Measurements from ENCODE around the gene LRRK2.

LRRK2 gene

DNA sequence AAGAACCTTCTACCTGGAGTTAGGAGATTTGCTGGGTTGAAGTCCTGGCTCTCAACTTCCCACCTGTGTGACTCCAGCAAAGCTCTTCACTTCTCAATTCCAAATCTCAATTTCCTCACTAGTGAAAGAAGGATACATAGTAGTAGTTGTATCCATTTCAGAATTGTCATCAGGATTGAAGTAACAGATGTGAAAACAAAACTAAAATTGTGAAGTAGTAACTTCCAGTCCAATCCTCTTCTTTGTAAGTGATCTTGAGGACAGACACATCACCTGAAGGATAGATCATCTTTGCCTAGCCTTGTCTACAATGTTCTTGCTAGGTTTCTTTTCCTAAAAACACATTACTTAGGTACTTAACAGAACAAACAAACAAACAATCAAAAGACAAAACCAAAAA is 1.2 kb upstream of the LRRK2 start:
- DNase-seq (ENCODE audit: low read depth): no peak
- TF ChIP-seq, protein P1, sequence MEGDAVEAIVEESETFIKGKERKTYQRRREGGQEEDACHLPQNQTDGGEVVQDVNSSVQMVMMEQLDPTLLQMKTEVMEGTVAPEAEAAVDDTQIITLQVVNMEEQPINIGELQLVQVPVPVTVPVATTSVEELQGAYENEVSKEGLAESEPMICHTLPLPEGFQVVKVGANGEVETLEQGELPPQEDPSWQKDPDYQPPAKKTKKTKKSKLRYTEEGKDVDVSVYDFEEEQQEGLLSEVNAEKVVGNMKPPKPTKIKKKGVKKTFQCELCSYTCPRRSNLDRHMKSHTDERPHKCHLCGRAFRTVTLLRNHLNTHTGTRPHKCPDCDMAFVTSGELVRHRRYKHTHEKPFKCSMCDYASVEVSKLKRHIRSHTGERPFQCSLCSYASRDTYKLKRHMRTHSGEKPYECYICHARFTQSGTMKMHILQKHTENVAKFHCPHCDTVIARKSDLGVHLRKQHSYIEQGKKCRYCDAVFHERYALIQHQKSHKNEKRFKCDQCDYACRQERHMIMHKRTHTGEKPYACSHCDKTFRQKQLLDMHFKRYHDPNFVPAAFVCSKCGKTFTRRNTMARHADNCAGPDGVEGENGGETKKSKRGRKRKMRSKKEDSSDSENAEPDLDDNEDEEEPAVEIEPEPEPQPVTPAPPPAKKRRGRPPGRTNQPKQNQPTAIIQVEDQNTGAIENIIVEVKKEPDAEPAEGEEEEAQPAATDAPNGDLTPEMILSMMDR (IDR thresholded peaks at IDR 0.05; ENCODE audit: low read depth, low read length, missing control alignments): no peak
- H3K4me3 ChIP-seq (ENCODE audit: low read depth, low read length): no peak overlapping the region
- in situ Hi-C loops (cut with HindIII; ENCODE audit: low sequenced_read_pairs): no loop called here

DNA sequence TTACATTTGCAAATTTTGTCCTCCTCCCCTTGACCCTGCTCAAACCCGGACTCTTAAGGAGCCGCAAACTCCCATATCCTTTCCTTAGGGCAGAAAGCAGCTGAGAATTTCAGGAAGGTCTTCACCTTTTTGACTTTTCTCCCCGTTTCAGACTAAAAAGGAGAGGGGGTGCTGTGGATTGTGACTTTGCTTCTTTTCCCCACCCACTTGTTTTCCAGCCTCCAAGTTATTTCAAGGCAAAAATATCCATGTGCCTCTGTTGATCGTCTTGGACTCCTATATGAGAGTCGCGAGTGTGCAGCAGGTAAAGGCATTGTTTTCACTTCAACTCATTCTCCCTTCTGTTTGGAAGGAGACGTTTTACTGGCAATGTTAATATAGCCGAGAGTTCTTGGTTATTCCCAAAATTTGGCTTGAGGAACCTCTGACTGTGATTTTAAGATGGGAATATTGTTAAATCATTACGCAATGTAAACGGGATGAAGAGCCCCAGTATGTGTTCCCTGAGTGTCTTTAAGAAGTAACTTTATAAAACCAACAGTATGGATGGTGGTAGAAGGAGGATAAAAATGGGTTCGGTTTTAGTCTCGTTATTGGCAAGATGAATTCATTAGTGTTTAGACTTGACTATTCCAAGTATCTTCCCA is 663 bp downstream of the LRRK2 start:
- peak overlapping the region; percentile 60 for H3K4me3 ChIP-seq (ENCODE audit: low read depth, low read length)
- in situ Hi-C loops (cut with HindIII; ENCODE audit: low sequenced_read_pairs): no loop called here
- no peak for DNase-seq (ENCODE audit: low read depth)
- TF ChIP-seq, protein P1 (IDR thresholded peaks at IDR 0.05; ENCODE audit: low read depth, low read length, missing control alignments): no peak

DNA sequence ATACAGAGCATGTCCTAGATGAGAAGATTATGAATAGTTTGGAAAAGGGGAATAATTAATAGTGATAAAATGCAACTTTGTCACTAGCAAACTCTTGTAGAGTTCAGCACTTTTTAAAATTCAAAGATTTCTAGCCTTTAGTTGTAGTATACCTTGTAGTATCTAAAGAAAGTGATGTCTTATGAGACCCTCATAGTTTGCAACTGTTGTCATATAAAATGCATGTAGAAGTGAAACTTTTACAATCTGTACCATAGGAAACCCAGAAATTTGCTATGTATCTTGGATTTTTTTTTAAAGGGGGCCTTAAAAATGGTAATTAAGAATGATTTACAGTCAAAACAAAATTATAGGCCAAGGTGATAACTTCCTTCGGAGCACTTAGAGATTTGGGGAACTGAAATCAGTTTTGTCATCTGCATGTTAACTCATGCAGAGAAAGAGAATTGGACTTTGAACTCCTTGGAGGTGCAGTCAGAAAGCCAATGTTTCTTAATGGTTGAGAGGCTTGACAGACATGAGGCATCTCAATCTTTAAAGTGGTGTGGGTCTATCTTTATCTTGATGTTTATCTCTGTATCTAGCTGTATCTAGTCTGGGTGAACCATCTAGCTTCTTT is 1.3 kb downstream of the LRRK2 start:
- in situ Hi-C loops (cut with HindIII; ENCODE audit: low sequenced_read_pairs): no loop called here
- DNase-seq (ENCODE audit: low read depth): no peak
- H3K4me3 ChIP-seq (ENCODE audit: low read depth, low read length): no peak overlapping the region
- TF ChIP-seq, protein P1 (IDR thresholded peaks at IDR 0.05; ENCODE audit: low read depth, low read length, missing control alignments): no peak

DNA sequence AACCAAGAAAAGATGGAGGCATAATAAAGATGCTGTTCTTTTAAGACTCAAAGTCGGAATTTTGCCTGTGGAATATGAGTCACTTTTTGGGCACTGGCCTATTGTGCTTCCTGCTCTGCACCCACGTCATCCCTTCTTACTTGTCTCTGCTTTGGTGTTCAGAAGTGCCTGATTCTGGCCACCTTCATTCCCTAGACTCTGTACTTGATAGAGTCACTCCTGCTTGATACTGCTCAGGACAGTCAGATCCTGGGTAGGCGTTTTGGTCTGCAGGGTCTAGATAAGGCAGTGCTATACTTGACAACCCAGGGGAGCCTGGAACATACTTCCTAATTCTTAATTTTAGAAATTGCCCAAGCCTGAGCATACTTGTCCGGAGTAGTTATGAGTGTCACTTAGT is 1.9 kb downstream of the LRRK2 start:
- in situ Hi-C loops (cut with HindIII; ENCODE audit: low sequenced_read_pairs): no loop called here

DNA sequence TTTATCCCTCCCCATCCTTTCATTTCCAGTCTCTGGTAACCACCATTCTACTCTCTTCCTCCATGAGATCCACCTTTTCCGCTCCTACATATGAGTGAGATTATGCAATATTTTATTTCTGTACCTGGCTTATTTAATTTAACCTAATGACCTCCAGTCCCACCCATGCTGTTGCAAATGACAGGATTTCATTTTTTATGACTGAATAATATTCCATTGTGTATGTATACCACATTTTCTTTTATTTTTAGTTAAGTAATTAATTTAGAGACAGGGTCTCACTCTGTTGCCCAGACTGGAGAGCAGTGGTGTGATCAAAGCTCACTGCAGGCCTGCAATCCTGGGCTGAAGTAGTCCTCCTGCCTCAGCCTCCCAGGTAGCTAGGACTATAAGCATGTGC is 2.6 kb downstream of the LRRK2 start:
- TF ChIP-seq, protein P1 (IDR thresholded peaks at IDR 0.05; ENCODE audit: low read depth, low read length, missing control alignments): no peak
- in situ Hi-C loops (cut with HindIII; ENCODE audit: low sequenced_read_pairs): no loop called here
- H3K4me3 ChIP-seq (ENCODE audit: low read depth, low read length): no peak overlapping the region
- no peak for DNase-seq (ENCODE audit: low read depth)

More for the DNA sequence above, 1.9 kb downstream of the LRRK2 start:
- TF ChIP-seq, protein P1 (IDR thresholded peaks at IDR 0.05; ENCODE audit: low read depth, low read length, missing control alignments): no peak
- no peak overlapping the region for H3K4me3 ChIP-seq (ENCODE audit: low read depth, low read length)
- peak; percentile 74 for DNase-seq (ENCODE audit: low read depth)

GRCh38 chr12:40228727-40229126 is 3.9 kb downstream of the LRRK2 start:
- TF ChIP-seq, protein P1 (IDR thresholded peaks at IDR 0.05; ENCODE audit: low read depth, low read length, missing control alignments): no peak
- DNase-seq (ENCODE audit: low read depth): no peak
- no peak overlapping the region for H3K4me3 ChIP-seq (ENCODE audit: low read depth, low read length)
- in situ Hi-C loops (cut with HindIII; ENCODE audit: low sequenced_read_pairs): no loop called here
